ENCODE results near the gene TXNDC12. TPM values are rescaled to one million over a fixed set of nuclear protein-coding genes. Genes with fewer than 3 reads are reported as not detected.
A peak's percentile ranks its signal among the peaks of the same experiment; 100 is the strongest.
"Not testable (repeated sequence)": the region's sequence is repeated elsewhere in the genome, so short reads cannot be mapped to it uniquely, and the experiment has no call there.

TXNDC12 gene
- 49.9 TPM for total RNA-seq (ENCODE audit: unreplicated experiment)
- long read RNA-seq, transcript TXNDC12-201 (7 exons, 2,396 nt): major isoform, 55 of 55 reads
- long read RNA-seq, partial matches to known transcripts: 0 of 55 reads
- long read RNA-seq, other reads (novel, unspliced or antisense): 0 of 55 reads

GRCh38 chr1:52055066-52055865, at the start of gene TXNDC12:
Gene TXNDC12 (minus strand): TSS chr1:52055191. CDS start chr1:52055096, 95 bp downstream.
- TF ChIP-seq CTCF (IDR thresholded peaks at IDR 0.05; ENCODE audit: unreplicated experiment): no peak
- Mint-ChIP-seq H3K4me1 (ENCODE audit: unreplicated experiment) (peaks cover 33% of the 10 kb centered on the region), H3K36me3 (ENCODE audit: low read depth, unreplicated experiment) (peaks cover 17% of the 10 kb centered on the region)

GRCh38 chr1:52102336-52103013, 47.5 kb upstream of the TXNDC12 start:
- DNase-seq (ENCODE audit: low spot score): no peak
- TF ChIP-seq CTCF (IDR thresholded peaks at IDR 0.05; ENCODE audit: unreplicated experiment): no peak
- Mint-ChIP-seq H3K4me3 (ENCODE audit: unreplicated experiment) (no peak overlapping the region), H3K9me3 (ENCODE audit: unreplicated experiment) (no peaks in the 10 kb centered on the region), H3K4me1 (ENCODE audit: unreplicated experiment) (no peaks in the 10 kb centered on the region), H3K27ac (ENCODE audit: unreplicated experiment) (no peak overlapping the region), H3K27me3 (ENCODE audit: unreplicated experiment) (no peaks in the 10 kb centered on the region), H3K36me3 (ENCODE audit: low read depth, unreplicated experiment) (no peaks in the 10 kb centered on the region)

More at GRCh38 chr1:52055066-52055865, at the start of gene TXNDC12:
- no peaks in the 10 kb centered on the region for H3K9me3 Mint-ChIP-seq (ENCODE audit: unreplicated experiment)
- peaks cover 12% of the 10 kb centered on the region for H3K27me3 Mint-ChIP-seq (ENCODE audit: unreplicated experiment)
- H3K27ac Mint-ChIP-seq (ENCODE audit: unreplicated experiment): peak within 1 kb of the TSS; percentile 97
- peak within 1 kb of the TSS; percentile 99 for H3K4me3 Mint-ChIP-seq (ENCODE audit: unreplicated experiment)
- DNase-seq (ENCODE audit: low spot score): peak; percentile 71

GRCh38 chr1:52098139-52098871, 43.3 kb upstream of the TXNDC12 start:
- Mint-ChIP-seq H3K27ac (ENCODE audit: unreplicated experiment) (no peak overlapping the region), H3K4me3 (ENCODE audit: unreplicated experiment) (no peak overlapping the region)

GRCh38 chr1:52096216-52096615, 41.2 kb upstream of the TXNDC12 start:
- Mint-ChIP-seq H3K27ac (ENCODE audit: unreplicated experiment) (no peak overlapping the region), H3K36me3 (ENCODE audit: low read depth, unreplicated experiment) (peaks cover 4% of the 10 kb centered on the region), H3K4me1 (ENCODE audit: unreplicated experiment) (no peaks in the 10 kb centered on the region), H3K9me3 (ENCODE audit: unreplicated experiment) (no peaks in the 10 kb centered on the region), H3K4me3 (ENCODE audit: unreplicated experiment) (no peak overlapping the region), H3K27me3 (ENCODE audit: unreplicated experiment) (peaks cover 2% of the 10 kb centered on the region)
- DNase-seq (ENCODE audit: low spot score): no peak
- no peak for TF ChIP-seq CTCF (IDR thresholded peaks at IDR 0.05; ENCODE audit: unreplicated experiment)

More at GRCh38 chr1:52098139-52098871, 43.3 kb upstream of the TXNDC12 start:
- Mint-ChIP-seq H3K27me3 (ENCODE audit: unreplicated experiment) (no peaks in the 10 kb centered on the region), H3K4me1 (ENCODE audit: unreplicated experiment) (no peaks in the 10 kb centered on the region), H3K36me3 (ENCODE audit: low read depth, unreplicated experiment) (no peaks in the 10 kb centered on the region), H3K9me3 (ENCODE audit: unreplicated experiment) (no peaks in the 10 kb centered on the region)
- no peak for DNase-seq (ENCODE audit: low spot score)
- no peak for TF ChIP-seq CTCF (IDR thresholded peaks at IDR 0.05; ENCODE audit: unreplicated experiment)

- DNase-seq (ENCODE audit: low spot score); H3K9me3 Mint-ChIP-seq (ENCODE audit: unreplicated experiment): not testable (repeated sequence)
Observed at GRCh38 chr1:52094300-52094699, 39.3 kb upstream of the TXNDC12 start.

GRCh38 chr1:52087892-52088291, 32.9 kb upstream of the TXNDC12 start:
- not testable (repeated sequence) for H3K9me3 Mint-ChIP-seq (ENCODE audit: unreplicated experiment); H3K4me1 Mint-ChIP-seq (ENCODE audit: unreplicated experiment); H3K27me3 Mint-ChIP-seq (ENCODE audit: unreplicated experiment); H3K27ac Mint-ChIP-seq (ENCODE audit: unreplicated experiment); H3K4me3 Mint-ChIP-seq (ENCODE audit: unreplicated experiment); DNase-seq (ENCODE audit: low spot score)
- peaks cover 20% of the 10 kb centered on the region for H3K36me3 Mint-ChIP-seq (ENCODE audit: low read depth, unreplicated experiment)

More at GRCh38 chr1:52094300-52094699, 39.3 kb upstream of the TXNDC12 start:
- not testable (repeated sequence) for H3K27ac Mint-ChIP-seq (ENCODE audit: unreplicated experiment); H3K27me3 Mint-ChIP-seq (ENCODE audit: unreplicated experiment); H3K4me3 Mint-ChIP-seq (ENCODE audit: unreplicated experiment); H3K4me1 Mint-ChIP-seq (ENCODE audit: unreplicated experiment)
- H3K36me3 Mint-ChIP-seq (ENCODE audit: low read depth, unreplicated experiment): peaks cover 14% of the 10 kb centered on the region
